GM18873 (cell line): Measurements from ENCODE around the gene OR11H7.
"Not testable (repeated sequence)": the region's sequence is repeated elsewhere in the genome, so short reads cannot be mapped to it uniquely, and the experiment has no call there.

ENCODE experiments used
- ATAC-seq: cut with Tn5 transposase; IDR thresholded peaks from one replicate; pipeline ENCODE4 v1.9.1; 2021; ENCODE audit warnings: mild to moderate bottlenecking, moderate library complexity, moderate number of reproducible peaks; ENCODE audit not compliant: unreplicated experiment, low FRiP score

OR11H7 gene

GRCh38 chr14:20228681-20229080 lies at the start of gene OR11H7:
Gene OR11H7 (plus strand): TSS chr14:20228981.
- no peak for ATAC-seq

DNA sequence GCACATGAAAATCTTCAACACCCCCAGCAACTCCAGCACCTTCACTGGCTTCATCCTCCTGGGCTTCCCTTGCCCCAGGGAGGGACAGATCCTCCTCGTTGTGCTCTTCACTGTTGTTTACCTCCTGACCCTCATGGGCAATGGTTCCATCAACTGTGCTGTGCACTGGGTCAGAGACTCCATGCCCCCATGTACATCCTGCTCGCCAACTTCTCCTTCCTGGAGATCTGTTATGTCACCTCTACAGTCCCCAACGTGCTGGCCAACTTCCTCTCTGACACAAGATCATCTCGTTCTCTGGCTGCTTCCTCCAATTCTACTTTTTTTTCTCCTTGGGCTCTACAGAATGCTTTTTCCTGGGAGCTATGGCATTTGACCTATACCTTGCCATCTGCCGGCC lies 49.6 kb upstream of the OR11H7 start:
- no peak for ATAC-seq

DNA sequence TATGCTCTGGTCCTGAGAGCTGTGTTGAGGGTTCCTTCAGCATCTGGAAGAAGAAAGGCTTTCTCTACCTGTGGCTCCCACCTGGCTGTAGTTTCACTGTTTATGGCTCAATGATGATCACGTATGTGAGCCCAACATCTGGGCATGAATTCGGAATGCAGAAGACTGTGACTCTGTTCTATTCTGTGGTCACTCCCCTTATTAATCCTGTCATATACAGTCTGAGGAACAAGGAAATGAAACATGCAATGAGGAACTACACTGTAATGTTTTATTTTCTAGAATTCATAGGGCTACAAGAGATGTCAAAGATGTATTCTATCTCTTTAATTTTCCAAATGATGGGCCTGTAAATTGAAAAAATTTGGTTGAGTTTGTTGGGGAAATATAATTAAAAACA lies 48.9 kb upstream of the OR11H7 start:
- ATAC-seq = no peak

DNA sequence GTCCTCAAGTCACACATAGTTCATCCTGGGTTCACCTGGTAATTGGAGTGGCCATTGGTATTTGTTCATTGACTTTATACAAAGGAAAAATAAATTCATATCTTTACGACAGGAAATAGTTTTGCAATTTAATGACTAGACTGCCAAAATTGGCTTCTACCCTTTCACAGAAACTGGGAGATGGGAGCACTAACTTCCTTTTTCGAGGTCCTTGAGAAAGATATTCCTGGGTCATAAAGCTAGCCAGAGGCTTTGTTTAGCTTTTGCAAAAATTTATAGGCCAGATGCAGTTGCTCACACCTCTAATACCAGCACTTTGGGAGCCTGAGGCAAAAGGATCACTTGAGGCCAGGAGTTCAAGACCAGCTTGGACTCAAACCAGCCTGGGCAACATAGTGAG lies 48.3 kb upstream of the OR11H7 start:
- ATAC-seq = no peak

GRCh38 chr14:20184181-20184580 lies 44.6 kb upstream of the OR11H7 start:
- ATAC-seq = no peak

DNA sequence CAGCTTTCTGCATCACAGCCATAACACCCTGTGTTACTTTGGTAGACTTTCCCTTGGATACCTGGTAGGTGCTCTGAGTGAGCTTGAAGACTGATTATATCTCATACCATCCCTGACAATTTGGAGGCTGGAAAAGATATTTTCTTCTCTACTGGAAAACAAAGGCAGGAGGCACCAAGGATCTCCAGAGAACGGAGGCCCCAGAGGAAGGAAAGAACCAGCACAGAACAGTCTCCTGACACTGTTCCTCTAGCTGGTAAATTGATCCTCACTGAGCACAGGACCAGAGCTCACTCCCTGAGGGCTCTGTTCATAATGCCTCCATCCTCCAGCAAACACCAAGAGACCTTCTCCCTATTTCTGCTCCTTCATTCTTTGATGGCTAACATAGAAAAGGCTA lies 38.2 kb upstream of the OR11H7 start, which contains the start of gene OR11G2:
TSS of gene OR11G2 (plus strand) at position 301 of the 400 bp plus-strand sequence. CDS start 6,542 bp downstream, outside the sequence.
- no peak for ATAC-seq

GRCh38 chr14:20191396-20191795 lies 37.4 kb upstream of the OR11H7 start:
- ATAC-seq = no peak

DNA sequence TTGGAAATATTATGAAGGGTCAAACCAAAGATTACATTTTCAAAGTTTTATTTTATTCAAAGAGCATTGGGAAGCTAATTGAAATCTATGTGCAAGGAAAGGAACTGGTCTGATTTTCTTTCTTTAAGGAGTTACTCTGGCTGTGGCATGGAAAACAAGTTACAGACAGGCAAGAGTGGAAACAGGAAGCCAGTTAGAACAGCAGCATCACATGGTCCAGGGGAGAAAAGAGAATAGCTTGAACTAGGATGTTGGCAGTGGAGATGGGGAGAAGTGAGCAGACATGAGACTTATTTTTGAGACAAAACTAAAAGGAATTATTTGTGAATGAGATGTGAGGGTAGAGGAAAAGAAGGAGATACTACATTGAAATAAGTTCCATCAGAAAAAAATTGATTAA lies 34.7 kb upstream of the OR11H7 start:
- no peak for ATAC-seq

DNA sequence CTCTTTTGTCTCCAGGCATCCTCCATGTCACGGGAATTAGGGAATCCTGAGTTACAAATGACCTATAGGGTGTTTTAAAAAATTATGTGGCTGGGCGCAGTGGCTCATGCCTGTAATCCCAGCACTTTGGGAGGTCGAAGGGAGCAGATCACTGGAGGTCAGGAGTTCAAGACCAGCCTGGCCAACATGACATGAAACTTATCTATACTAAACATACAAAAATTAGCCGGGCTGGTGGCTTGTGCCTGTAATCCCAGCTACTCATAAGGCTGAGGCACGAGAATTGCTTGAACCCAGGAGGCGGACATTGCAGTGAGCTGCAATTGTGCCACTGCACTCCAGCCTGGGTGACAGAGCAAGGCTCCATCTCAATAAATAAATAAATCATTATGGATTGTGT lies 33.6 kb upstream of the OR11H7 start:
- not testable (repeated sequence) for ATAC-seq

DNA sequence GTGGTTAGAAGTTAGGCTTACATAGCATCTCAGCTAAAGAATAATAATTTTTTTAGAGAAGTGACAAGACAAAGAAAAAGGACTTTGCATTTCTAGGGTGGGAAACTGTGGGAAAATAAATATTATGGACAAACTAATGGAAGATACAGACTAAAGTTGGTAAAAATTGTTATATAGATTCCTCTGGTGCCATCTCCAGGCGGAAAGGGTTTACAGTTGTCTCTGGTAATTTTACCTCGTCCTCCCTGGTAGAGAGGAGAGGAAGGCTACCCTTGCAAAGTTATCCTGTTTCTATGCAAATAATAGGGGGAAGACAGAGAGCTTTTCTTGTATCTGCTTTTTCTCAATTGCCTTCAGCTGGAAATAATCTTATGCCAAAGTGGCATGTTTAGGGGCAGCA lies 32.9 kb upstream of the OR11H7 start:
- no peak for ATAC-seq

GRCh38 chr14:20197459-20197858 lies 31.3 kb upstream of the OR11H7 start:
- ATAC-seq = no peak

DNA sequence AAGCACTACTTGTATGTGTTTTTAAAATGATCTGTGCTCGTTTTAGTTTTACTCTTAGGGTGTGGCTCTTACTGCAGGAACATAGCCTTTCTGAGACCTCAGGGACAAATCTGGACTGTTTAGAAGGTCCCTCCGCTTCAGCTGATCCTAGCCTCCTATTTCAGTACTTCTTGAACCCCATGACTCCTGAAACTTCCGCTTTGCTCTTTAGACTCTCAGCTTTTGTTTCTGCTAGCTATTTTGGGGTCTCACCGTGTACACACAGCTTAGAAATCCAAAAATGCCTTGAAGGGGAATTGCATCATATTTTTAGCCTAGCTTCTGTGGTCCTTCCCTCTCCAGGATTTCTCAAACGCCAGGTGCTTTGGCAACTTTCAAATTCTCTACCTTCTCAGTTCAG lies 29.8 kb upstream of the OR11H7 start:
- ATAC-seq = no peak

DNA sequence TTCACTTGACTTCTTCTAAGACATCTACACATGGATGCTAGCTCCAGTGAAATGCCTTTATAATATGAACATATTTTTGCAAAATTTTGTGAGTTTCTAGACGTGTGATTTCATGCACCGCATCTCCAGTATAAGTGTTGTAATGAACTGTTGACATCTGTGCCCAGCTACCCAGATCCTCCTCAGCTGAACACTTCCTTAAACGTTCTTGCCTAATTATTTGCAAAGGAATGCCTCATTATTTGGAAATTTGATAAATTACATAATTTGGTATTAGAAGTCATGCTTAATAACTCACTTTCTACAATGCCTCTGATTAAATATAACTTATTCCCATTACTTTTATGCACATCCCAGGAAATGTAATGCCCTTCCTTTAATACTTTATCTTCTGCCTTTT lies 24.1 kb upstream of the OR11H7 start:
- no peak for ATAC-seq

DNA sequence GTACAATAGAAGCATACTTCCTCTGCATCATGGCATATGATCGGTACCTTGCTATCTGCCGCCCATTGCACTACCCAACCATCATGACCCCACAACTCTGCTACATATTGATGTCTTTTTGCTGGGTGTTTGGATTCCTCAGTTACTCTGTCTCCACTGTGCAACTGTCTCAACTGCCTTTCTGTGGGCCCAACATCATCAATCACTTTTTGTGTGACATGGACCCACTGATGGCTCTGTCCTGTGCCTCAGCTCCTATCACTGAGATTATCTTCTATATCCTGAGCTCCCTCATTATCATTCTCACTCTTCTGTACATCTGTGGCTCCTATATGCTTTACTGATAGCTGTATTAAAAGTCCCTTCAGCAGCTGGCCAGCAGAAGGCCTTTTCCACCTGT lies 19.2 kb upstream of the OR11H7 start:
- no peak for ATAC-seq

GRCh38 chr14:20212406-20212805 lies 16.4 kb upstream of the OR11H7 start:
- ATAC-seq = not testable (repeated sequence)

DNA sequence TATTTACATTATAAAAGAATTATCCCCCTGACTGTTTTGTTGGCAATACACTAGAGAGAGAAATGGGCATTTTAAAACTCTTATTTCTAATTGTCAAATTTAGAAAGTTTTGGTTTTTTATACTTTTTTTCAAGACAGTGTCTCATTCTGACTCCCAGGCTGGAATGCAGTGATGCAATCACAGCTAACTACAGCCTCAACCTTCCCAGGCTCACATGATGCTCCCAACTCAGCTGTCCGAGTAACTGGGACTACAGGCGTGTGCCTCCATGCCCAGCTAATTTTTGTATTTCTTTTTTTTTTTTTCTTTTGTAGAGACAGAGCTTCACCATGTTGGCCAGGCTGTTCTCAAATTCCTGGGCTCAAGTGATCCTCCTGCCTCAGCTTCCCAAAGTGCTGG lies 13.6 kb upstream of the OR11H7 start:
- no peak for ATAC-seq

DNA sequence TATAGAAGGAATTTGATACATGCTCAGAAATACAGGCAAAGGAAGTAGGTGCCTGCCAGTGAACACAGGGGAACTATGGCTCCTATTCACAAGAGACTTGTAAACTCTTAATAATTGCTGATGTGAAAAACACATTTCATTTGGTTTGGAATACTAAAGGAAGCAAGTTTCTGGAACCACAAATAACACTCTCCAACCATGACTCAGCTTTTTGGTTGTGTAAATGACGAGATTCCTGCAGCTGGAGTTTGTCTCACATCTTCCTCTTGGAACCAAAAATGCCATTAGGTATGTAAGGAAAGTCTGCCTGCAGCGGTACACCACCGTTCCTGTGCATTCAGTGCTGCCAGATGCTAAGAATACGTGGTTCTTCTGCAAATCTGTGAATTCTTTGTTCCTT lies 9.7 kb upstream of the OR11H7 start:
- ATAC-seq = no peak

GRCh38 chr14:20223410-20223809 lies 5.4 kb upstream of the OR11H7 start, which contains the start of gene OR11H6:
Gene OR11H6 (plus strand): TSS chr14:20223710. CDS start chr14:20223710, 0 bp downstream.
- no peak for ATAC-seq

- not testable (repeated sequence) for ATAC-seq
These were observed 6.6 kb downstream of the OR11H7 start for GRCh38 chr14:20235415-20235814.

DNA sequence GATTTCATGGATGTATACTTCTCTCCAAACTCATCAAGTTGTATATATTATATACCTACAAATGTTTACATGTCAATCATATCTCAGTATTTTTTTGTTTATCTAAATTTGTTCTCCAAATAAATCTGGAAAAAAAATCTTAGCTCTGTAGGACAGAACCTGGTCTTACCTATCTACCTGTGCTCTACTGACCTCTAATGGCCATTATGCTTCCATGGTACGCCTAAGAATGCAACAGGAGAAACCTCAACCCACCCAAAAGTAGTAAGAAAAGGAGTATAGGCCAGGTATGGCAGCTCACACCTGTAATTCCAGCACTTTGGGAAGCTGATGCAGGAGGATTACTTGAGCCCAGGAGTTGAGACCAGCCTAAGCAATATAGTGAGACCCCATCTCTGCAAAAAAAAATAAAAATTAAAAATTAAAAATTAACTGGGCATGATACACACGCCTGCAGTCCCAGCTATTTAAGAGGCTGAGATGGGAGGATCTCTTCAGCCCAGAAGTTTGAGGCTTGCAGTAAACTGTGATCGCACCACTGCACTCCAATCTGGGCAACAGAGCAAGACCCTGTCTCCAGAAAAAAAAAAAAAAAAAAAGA lies 19.0 kb downstream of the OR11H7 start:
- ATAC-seq = no peak

- ATAC-seq = no peak
These were observed 33.9 kb downstream of the OR11H7 start for GRCh38 chr14:20262642-20263128.

GRCh38 chr14:20264361-20264760 lies 35.6 kb downstream of the OR11H7 start:
- not testable (repeated sequence) for ATAC-seq

DNA sequence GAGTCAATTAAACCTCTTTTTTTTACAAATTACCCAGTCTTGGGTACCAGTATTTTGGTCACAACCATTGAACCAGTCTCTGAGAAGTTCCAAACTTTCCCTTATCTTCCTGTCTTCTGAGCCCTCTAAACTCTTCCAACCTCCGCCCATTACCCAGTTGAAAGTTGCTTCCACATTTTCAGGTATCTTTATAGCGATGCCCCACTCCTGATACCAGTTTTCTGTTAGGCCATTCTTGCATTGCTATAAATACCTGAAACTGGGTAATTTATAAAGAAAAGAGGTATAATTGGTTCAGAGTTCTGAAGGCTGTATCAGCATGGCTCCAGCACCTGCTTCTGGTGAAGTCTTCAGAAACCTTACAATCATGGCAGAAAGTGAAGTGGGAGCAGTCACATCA lies 45.3 kb downstream of the OR11H7 start:
- no peak for ATAC-seq
